A375 (cell line): Measurements from ENCODE around the gene TSPAN1. TPM values are rescaled to one million over a fixed set of nuclear protein-coding genes. Genes with fewer than 3 reads are reported as not detected.

Experiments
- small RNA-seq: library from RNA; depleted of rRNA; stranded (forward); fragments of <200 nt; gene quantifications from one replicate; pipeline ENCODE3, GENCODE V24; 2014
- total RNA-seq: library from RNA; depleted of rRNA; stranded (reverse); fragments of >200 nt; shearing (Covaris generic); gene quantifications from 2 replicates; pipeline ENCODE4 v1.2.3, GENCODE V29; 2014; rRNA removed

The TSPAN1 gene
- total RNA-seq: 1.3 TPM in 1 of 2 replicates, not detected in the other

GRCh38 chr1:46174448-46175231 is at the start of gene TSPAN1:
Gene TSPAN1 (plus strand): TSS chr1:46175087. CDS start chr1:46181108, 6,021 bp downstream.

GRCh38 chr1:46132529-46133180 is 42.2 kb upstream of the TSPAN1 start, which contains the start of gene PIK3R3:
Gene PIK3R3 (minus strand): TSS chr1:46132629. CDS start chr1:46131952, 677 bp downstream.

GRCh38 chr1:46176211-46176865 is 1.5 kb downstream of the TSPAN1 start, which contains the start of gene P3R3URF:
Gene P3R3URF (minus strand): TSS chr1:46176488. CDS start chr1:46176471, 17 bp downstream.

GRCh38 chr1:46197964-46198811 is 23.3 kb downstream of the TSPAN1 start, which contains the start of gene POMGNT1:
Gene POMGNT1 (minus strand): TSS chr1:46198434. CDS start chr1:46197821, 613 bp downstream.

Small RNA genes lying within 50 kb of the gene (small RNA-seq; reads per million reads assigned to genes)
- not detected for gene AL672043.1

Other genes with a start within 250 kb of the TSPAN1 start
- 4.4 and 4.8 TPM in 2 replicates for gene PIK3R3, start 42.5 kb upstream of the TSPAN1 start, total RNA-seq
- gene P3R3URF, start 1.4 kb downstream of the TSPAN1 start, total RNA-seq: not detected in 2 replicates
- gene POMGNT1, start 23.3 kb downstream of the TSPAN1 start, total RNA-seq: 104 and 108 TPM in 2 replicates
- gene LURAP1, start 28.2 kb downstream of the TSPAN1 start, total RNA-seq: 1.5 and 2.5 TPM in 2 replicates
- 16.8 and 18.4 TPM in 2 replicates for gene RAD54L, start 72.7 kb downstream of the TSPAN1 start, total RNA-seq
- 61.8 and 64.2 TPM in 2 replicates for gene LRRC41, start 128.5 kb downstream of the TSPAN1 start, total RNA-seq
- 1,270 and 1,540 TPM in 2 replicates for gene UQCRH, start 128.6 kb downstream of the TSPAN1 start, total RNA-seq
- 18.7 and 21.8 TPM in 2 replicates for gene NSUN4, start 165.7 kb downstream of the TSPAN1 start, total RNA-seq
- 0.30 and 1.5 TPM in 2 replicates for gene FAAH, start 219.2 kb downstream of the TSPAN1 start, total RNA-seq